HG03064 (cell line): ENCODE results near the gene ROBO1.
"Not testable (repeated sequence)": the region's sequence is repeated elsewhere in the genome, so short reads cannot be mapped to it uniquely, and the experiment has no call there.

Experiments used
- ATAC-seq: cut with Tn5 transposase; IDR thresholded peaks from one replicate; pipeline ENCODE4 v1.9.1; 2021; ENCODE audit warnings: low read depth; ENCODE audit not compliant: unreplicated experiment

ROBO1 gene

GRCh38 chr3:78690766-78691165, 1077.0 kb downstream of the ROBO1 start:
- ATAC-seq, result no peak

DNA sequence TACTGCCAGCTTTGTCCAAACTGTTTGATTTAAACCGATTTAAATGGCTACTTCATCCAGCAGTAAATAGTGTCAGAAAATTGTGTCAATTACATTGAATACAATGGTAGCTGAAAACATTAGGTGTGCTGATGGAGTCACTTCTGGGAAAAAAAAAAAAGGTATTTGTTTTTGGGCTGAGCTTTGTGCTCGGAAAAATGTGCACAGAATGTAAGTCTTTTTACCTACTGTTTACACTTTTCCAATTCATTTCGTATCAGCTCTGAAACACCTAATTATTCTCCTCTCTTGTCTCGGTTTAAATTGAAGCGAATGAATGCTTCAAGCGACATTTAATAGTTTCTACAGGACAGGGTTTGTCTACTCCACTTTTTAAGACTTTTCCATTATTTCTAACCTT, 1078.4 kb downstream of the ROBO1 start:
- no peak for ATAC-seq

DNA sequence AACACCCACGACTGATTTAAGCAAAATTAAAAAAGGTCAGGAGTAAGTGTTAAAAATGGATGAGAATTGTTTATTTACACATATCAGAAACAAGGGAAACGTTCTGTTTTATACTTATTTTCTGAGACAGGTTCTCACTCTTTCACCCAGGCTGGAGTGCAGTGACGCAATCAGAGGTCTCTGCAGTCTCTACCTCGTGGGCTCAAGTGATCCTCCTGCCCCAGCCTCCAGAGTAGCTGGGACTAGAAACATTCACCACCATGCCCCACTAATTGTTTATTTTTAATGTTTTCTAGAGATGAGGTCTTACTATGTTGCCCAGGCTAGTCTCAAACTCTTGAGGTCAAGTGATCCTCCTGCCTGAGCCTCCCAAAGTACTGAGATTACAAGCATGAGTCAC, 1080.3 kb downstream of the ROBO1 start:
- no peak for ATAC-seq

DNA sequence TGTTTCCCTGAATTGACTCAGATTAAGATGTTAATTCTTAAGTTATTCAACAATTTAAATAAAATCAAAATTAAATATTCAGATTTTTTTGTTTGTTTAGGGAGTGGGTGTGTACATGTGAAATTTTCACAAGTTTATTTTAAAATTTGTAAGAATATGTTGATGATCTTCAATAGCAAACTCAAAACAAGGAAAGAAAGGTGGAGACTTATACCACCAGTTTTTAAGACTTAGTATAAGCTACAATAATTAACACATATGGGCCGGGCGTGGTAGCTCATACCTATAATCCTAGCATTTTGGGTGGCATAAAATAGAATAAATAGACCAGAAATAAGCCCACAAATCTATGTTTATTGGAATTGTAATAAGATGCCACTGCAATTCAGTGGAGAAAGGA, 1084.5 kb downstream of the ROBO1 start:
- no peak for ATAC-seq

DNA sequence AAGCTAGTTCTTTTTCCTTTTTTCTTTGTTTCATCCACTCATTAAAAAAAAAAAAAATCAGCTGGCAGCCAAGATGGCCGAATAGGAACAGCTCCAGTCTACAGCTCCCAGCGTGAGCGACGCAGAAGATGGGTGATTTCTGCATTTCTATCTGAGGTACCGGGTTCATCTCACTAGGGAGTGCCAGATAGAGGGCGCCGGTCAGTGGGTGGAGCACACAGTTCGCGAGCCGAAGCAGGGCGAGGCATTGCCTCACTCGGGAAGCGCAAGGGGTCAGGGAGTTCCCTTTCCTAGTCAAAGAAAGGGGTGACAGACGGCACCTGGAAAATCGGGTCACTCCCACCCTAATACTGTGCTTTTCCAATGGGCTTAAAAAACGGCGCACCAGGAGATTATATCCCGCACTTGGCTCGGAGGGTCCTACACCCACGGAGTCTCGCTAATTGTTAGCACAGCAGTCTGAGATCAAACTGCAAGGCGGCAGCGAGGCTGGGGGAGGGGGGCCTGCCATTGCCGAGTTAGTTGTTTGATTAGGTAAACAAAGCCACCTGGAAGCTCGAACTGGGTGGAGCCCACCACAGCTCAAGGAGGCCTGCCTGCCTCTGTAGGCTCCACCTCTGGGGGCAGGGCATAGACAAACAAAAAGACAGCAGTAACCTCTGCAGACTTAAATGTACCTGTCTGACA, 1092.5 kb downstream of the ROBO1 start:
- ATAC-seq, result not testable (repeated sequence)

GRCh38 chr3:78670746-78671145, 1097.1 kb downstream of the ROBO1 start:
- ATAC-seq, result no peak

GRCh38 chr3:78670094-78670493, 1097.7 kb downstream of the ROBO1 start:
- no peak for ATAC-seq

GRCh38 chr3:78668302-78668701, 1099.5 kb downstream of the ROBO1 start:
- no peak for ATAC-seq

- ATAC-seq, result no peak
These were observed 1101.4 kb downstream of the ROBO1 start for GRCh38 chr3:78666470-78666800.

DNA sequence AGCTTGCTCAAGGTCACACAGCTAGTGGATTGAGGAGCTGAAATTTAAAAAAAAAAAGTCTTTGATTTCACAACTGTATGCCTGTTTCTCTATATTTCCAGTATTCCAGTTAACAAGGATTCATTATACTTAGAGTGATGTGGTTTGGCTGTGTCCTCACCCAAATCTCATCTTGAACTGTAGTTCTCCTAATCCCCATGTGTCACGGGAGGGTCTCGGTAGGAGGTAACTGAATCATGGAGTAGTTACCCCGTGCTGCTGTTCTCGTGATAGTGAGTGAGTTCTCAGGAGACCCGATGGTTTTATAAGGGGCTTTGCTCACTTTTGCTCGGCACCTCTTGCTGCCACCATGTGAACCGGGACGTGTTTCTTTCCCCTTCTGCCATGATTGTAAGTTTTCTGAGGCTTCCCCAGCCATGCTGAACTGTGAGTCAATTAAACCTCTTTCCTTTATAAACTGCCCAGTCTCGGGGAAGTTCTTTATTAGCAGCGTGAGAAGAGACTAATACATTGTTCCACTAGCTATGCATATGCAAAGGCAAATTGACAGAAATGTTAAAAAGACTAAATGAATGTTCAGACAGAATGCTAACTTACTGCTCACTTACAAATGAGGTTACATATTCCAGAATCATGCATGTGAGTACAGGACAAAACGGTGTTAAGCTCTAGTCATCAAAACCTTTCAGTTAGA, 1101.9 kb downstream of the ROBO1 start:
- ATAC-seq, result no peak

- ATAC-seq, result no peak
These were observed 1102.7 kb downstream of the ROBO1 start for GRCh38 chr3:78665101-78665500.

GRCh38 chr3:78660957-78661356, 1106.8 kb downstream of the ROBO1 start:
- no peak for ATAC-seq

DNA sequence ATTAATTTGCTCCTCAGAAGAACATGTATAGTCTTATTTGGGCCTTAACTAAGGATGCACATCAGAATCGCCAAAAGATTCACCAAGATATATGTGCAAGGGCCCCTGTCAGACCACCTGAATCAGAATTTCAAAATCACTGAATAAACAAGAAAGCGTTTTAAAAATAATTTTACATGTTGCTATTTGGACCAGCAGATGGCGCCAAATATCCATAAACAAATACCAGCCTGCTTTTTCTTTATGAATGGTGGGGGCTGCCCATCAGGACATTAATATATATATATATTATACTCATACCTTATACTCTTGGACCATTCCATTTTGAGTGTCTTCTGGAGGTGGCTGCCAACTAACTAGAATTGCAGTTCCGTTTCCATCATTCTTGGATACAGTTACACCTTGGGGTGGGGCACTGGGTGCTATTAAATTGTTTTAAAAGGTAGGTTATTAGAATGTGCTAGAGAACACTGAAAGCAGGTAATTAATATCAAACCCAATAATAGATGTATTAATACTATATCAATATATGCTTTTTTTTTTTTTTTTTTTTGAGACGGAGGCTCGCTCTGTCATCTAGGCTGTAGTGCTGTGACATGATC, 1108.3 kb downstream of the ROBO1 start:
- no peak for ATAC-seq

- no peak for ATAC-seq
These were observed 1120.1 kb downstream of the ROBO1 start for GRCh38 chr3:78647726-78648125.

- ATAC-seq, result peak; percentile 63
These were observed 1122.0 kb downstream of the ROBO1 start for GRCh38 chr3:78645628-78646310.

DNA sequence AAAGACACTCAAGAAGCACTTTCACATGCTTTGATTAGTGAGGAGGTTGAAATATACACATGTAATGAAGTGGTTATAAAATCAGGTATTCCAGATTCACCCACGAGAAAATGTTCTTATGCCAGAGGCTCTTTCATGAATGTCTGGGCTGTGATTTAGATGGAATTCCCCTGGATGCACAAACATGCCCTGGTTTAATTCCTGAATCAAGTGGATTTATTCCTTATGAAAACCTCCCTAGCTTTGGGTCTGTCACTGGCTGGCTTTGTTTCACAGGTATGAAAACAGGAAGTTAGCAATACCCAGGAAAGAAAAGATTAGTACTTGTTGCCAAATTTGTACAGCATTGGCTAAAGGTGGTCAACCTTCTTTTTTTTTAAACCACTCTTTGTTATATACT, 1123.0 kb downstream of the ROBO1 start:
- ATAC-seq, result no peak

DNA sequence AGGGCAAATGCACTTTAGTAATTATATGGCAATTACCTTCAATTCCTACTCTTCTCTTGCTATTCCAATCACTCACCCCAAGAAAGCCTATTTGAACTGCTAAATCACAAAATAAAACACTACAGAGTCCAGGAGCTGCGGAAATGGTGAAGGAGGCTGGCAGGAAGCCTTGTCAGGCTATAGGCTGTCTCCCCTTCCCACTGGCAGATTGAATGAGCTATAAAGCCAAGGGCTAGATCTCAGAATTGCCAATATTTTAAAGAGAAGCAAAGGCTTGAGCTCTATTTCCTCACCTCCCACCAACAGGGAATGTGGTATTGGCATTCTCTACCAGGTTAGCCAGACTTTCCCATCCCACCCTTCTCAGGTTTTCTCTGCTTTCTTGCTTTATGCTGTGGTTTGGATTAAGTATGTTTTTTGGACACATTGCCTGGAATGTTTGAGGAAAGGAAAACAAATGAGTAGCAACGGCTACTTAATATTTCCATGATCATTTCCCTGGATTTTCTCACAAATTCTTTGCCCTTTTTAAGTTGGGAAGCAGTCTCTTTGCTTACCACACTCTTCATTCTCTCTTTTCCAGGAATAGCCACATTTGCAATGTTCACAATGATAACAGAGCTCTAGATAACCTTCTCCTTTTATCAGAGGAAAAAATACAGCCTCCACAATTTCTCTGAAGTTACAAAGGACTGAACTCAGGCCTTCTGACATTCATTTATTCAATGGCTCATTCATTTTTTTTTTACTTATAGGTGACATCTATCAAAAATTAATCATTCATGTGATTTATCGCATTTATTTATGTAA, 1125.4 kb downstream of the ROBO1 start:
- no peak for ATAC-seq

GRCh38 chr3:78641703-78642102, 1126.1 kb downstream of the ROBO1 start:
- ATAC-seq, result no peak

- ATAC-seq, result no peak
These were observed 1133.5 kb downstream of the ROBO1 start for GRCh38 chr3:78634316-78634715.

DNA sequence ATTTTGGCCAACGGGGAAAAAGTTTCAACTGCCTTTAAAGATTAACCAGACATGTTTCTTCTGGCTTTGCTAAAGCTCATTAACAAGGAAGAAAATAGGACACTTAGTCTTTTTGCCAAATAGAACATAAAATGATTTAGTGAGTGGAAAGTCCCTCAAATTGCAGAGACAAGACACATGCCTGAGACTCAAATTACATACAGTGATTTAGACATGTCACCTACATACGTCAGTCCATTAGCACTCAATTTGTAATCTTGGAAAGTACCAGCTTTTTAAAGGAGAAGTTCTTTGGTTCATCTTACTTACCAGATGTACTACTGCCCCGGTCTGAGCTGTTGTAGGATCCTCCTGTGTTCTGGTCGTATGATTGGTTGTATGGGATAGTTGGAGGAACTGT, 1134.2 kb downstream of the ROBO1 start:
- no peak for ATAC-seq
